Calu3 (cell line): Measurements from ENCODE around the gene DLG2. TPM values are rescaled to one million over a fixed set of nuclear protein-coding genes. Genes with fewer than 3 reads are reported as not detected.
"Not testable (repeated sequence)": the region's sequence is repeated elsewhere in the genome, so short reads cannot be mapped to it uniquely, and the experiment has no call there.

Source experiments
- BruUV-seq: library from RNA; stranded (reverse); fragments of 400-500 nt; replicated peaks from 2 replicates; lab custom pipeline; 2021; lab: Mats Ljungman, UMichigan
- CTCF ChIA-PET: fragments of 300-600 bp; sonication (Branson Sonifier 250); formaldehyde crosslinking; loops from one replicate; lab custom pipeline; 2022; ENCODE audit warnings: antibody characterized with exemption; lab: Charles Lee
- DNase-seq: peaks from one replicate; pipeline ENCODE4 v3.0.0; 2022
- H3K27ac Mint-ChIP-seq: one replicate; pipeline ENCODE4 v1.8.0; 2022; ENCODE audit warnings: mixed read lengths; ENCODE audit not compliant: unreplicated experiment
- H3K27me3 Mint-ChIP-seq: one replicate; pipeline ENCODE4 v1.8.0; 2022; ENCODE audit warnings: mixed read lengths; ENCODE audit not compliant: unreplicated experiment
- H3K36me3 Mint-ChIP-seq: one replicate; pipeline ENCODE4 v1.8.0; 2022; ENCODE audit warnings: mild to moderate bottlenecking, moderate library complexity, mixed read lengths; ENCODE audit not compliant: insufficient read depth, unreplicated experiment
- H3K4me1 Mint-ChIP-seq: one replicate; pipeline ENCODE4 v1.8.0; 2022; ENCODE audit warnings: mild to moderate bottlenecking, low read depth, mixed read lengths; ENCODE audit not compliant: unreplicated experiment
- H3K4me3 Mint-ChIP-seq: one replicate; pipeline ENCODE4 v1.8.0; 2022; ENCODE audit warnings: mild to moderate bottlenecking, low read depth, moderate library complexity, mixed read lengths; ENCODE audit not compliant: unreplicated experiment
- H3K9me3 Mint-ChIP-seq: one replicate; pipeline ENCODE4 v1.8.0; 2022; ENCODE audit warnings: low read depth, mixed read lengths; ENCODE audit not compliant: unreplicated experiment
- CTCF ChIP-seq: fragments of 200-600 bp; IDR thresholded peaks from one replicate; pipeline ENCODE4 v1.8.0; 2022; ENCODE audit warnings: antibody characterized with exemption; ENCODE audit not compliant: unreplicated experiment
- intact Hi-C: fragments of 100-400 bp; cut with micrococcal nuclease; formaldehyde crosslinking; loops from one replicate; pipeline ENCODE4 v1.10.0; 2022; ENCODE audit not compliant: unreplicated experiment
- total RNA-seq: library from RNA; stranded (reverse); gene quantifications from 2 replicates; pipeline ENCODE4 v1.2.3, GENCODE V29; 2022

The DLG2 gene
- total RNA-seq, 1 experiment from 2014 or later: 0.71 TPM

- Mint-ChIP-seq H3K4me3 (no peak overlapping the region), H3K9me3 (no peaks in the 10 kb centered on the region), H3K4me1 (no peaks in the 10 kb centered on the region), H3K36me3 (no peaks in the 10 kb centered on the region), H3K27me3 (peaks cover 16% of the 10 kb centered on the region), H3K27ac (no peak overlapping the region)
- no peak for TF ChIP-seq CTCF
- intact Hi-C loops: no loop called here
- DNase-seq: no peak
- CTCF ChIA-PET: no interaction called here
- no TSS peak for BruUV-seq
These were observed 2025.1 kb downstream of the DLG2 start for GRCh38 chr11:83601914-83602527.

- H3K27me3 Mint-ChIP-seq: peaks cover 16% of the 10 kb centered on the region
- H3K4me1 Mint-ChIP-seq: no peaks in the 10 kb centered on the region
- no TSS peak for BruUV-seq
- H3K9me3 Mint-ChIP-seq: no peaks in the 10 kb centered on the region
- CTCF ChIA-PET: no interaction called here
- DNase-seq: no peak
- no peak overlapping the region for H3K27ac Mint-ChIP-seq
- no peak overlapping the region for H3K4me3 Mint-ChIP-seq
- H3K36me3 Mint-ChIP-seq: no peaks in the 10 kb centered on the region
- no peak for TF ChIP-seq CTCF
- intact Hi-C loops: no loop called here
These were observed 2025.8 kb downstream of the DLG2 start for GRCh38 chr11:83601201-83601913.

DNA sequence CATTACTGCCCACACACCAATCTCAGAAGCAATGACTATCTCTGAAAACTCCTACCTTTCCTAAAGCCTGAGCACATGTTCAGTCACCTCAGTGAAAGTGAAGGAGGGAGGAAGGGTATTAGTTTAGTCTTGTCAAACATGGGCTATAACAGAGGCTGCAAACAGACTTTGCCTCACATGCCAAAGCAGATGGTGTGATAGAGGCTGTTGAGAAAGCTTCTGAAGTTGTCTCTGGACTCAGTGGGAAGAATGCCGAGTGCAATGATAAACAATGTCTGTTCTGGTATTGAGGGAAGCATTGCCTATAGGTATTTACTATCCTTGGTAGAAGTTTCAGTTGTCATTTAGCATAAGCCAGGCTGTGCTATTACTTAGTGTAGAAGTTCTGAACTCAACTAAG is 2026.5 kb downstream of the DLG2 start:
- DNase-seq: no peak
- BruUV-seq: no TSS peak
- H3K9me3 Mint-ChIP-seq: no peaks in the 10 kb centered on the region
- H3K4me3 Mint-ChIP-seq: no peak overlapping the region
- no peak for TF ChIP-seq CTCF
- H3K27me3 Mint-ChIP-seq: peaks cover 16% of the 10 kb centered on the region
- H3K4me1 Mint-ChIP-seq: no peaks in the 10 kb centered on the region
- H3K27ac Mint-ChIP-seq: no peak overlapping the region
- H3K36me3 Mint-ChIP-seq: no peaks in the 10 kb centered on the region
- CTCF ChIA-PET: no interaction called here
- intact Hi-C loops: no loop called here

- Mint-ChIP-seq H3K27me3 (peaks cover 16% of the 10 kb centered on the region), H3K36me3 (no peaks in the 10 kb centered on the region), H3K27ac (no peak overlapping the region), H3K4me3 (no peak overlapping the region), H3K4me1 (no peaks in the 10 kb centered on the region), H3K9me3 (no peaks in the 10 kb centered on the region)
- CTCF ChIA-PET: no interaction called here
- intact Hi-C loops: no loop called here
- BruUV-seq: no TSS peak
- TF ChIP-seq CTCF: no peak
- DNase-seq: no peak
These were observed 2028.1 kb downstream of the DLG2 start for GRCh38 chr11:83599066-83599465.

DNA sequence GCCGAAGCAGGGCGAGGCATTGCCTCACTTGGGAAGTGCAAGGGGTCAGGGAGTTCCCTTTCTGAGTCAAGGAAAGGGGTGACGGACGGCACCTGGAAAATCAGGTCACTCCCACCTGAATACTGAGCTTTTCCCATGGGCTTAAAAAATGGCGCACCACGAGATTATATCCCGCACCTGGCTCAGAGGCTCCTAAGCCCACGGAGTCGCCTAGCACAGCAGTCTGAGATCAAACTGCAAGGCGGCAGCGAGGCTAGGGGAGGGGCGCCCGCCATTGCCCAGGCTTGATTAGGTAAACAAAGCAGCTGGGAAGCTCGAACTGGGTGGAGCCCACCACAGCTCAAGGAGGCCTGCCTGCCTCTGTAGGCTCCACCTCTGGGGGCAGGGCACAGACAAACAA is 2039.3 kb downstream of the DLG2 start:
- intact Hi-C loops, DNase-seq, H3K9me3 Mint-ChIP-seq, H3K4me1 Mint-ChIP-seq, BruUV-seq, H3K36me3 Mint-ChIP-seq, H3K27ac Mint-ChIP-seq, H3K4me3 Mint-ChIP-seq, CTCF ChIA-PET: not testable (repeated sequence)
- H3K27me3 Mint-ChIP-seq: peaks cover 12% of the 10 kb centered on the region
